A673 (cell line): Measurements from ENCODE around the gene CPED1. TPM values are rescaled to one million over a fixed set of nuclear protein-coding genes. Genes with fewer than 3 reads are reported as not detected.
A peak's percentile ranks its signal among the peaks of the same experiment; 100 is the strongest.

ENCODE experiments used
- BruUV-seq: library from RNA; stranded (reverse); fragments of 400-500 nt; replicated peaks from 2 replicates; lab custom pipeline; 2021; lab: Mats Ljungman, UMichigan
- CTCF ChIA-PET: fragments of 300-600 bp; sonication (Branson Sonifier 250); formaldehyde crosslinking; loops from one replicate; lab custom pipeline; 2022; ENCODE audit warnings: antibody characterized with exemption; lab: Charles Lee
- POLR2A ChIA-PET: fragments of 300-600 bp; sonication (Branson Sonifier 250); formaldehyde crosslinking; loops from one replicate; lab custom pipeline; 2022; ENCODE audit warnings: antibody characterized with exemption; ENCODE audit not compliant: low non-redundant PET; lab: Charles Lee
- DNase-seq: peaks from one replicate; pipeline ENCODE4 v3.0.0-alpha.2; 2015; ENCODE audit warnings: low spot score
- H3K27ac ChIP-seq: fragments of 200-600 bp; sonication (generic); 2 replicates; pipeline ENCODE4 v1.5.1; 2016; ENCODE audit warnings: mixed run types, low read depth, mild to moderate bottlenecking, mixed read lengths, antibody characterized with exemption, low read length; ENCODE audit not compliant: poor library complexity, severe bottlenecking
- H3K27me3 ChIP-seq: fragments of 200-600 bp; sonication (generic); replicated peaks from 2 replicates; pipeline ENCODE4 v1.6.1; 2017; ENCODE audit warnings: mixed run types, low read depth, mild to moderate bottlenecking, mixed read lengths, antibody characterized with exemption, low read length; ENCODE audit not compliant: insufficient read depth, poor library complexity
- H3K36me3 ChIP-seq: fragments of 200-600 bp; sonication (generic); 2 replicates; pipeline ENCODE4 v1.6.1; 2016; ENCODE audit warnings: mixed run types, mild to moderate bottlenecking, mixed read lengths, antibody characterized with exemption, low read length; ENCODE audit not compliant: insufficient read depth, poor library complexity, severe bottlenecking
- H3K4me1 ChIP-seq: fragments of 200-600 bp; sonication (generic); 2 replicates; pipeline ENCODE4 v1.6.1; 2017; ENCODE audit warnings: mixed run types, mild to moderate bottlenecking, mixed read lengths, antibody characterized with exemption, low read length; ENCODE audit not compliant: insufficient read depth, poor library complexity, severe bottlenecking
- H3K4me3 ChIP-seq: fragments of 200-600 bp; sonication (generic); 2 replicates; pipeline ENCODE4 v1.5.1; 2016; ENCODE audit warnings: low read depth, mixed run types, mild to moderate bottlenecking, mixed read lengths, low read length; ENCODE audit not compliant: poor library complexity, severe bottlenecking
- H3K9me3 ChIP-seq: fragments of 200-600 bp; sonication (generic); 2 replicates; pipeline ENCODE4 v1.6.1; 2016; ENCODE audit warnings: mixed run types, low read depth, mild to moderate bottlenecking, mixed read lengths, antibody characterized with exemption, low read length; ENCODE audit not compliant: poor library complexity, severe bottlenecking
- EZH2 ChIP-seq: fragments of 200-600 bp; sonication (generic); IDR thresholded peaks from 2 replicates; pipeline ENCODE4 v1.6.1; 2017; ENCODE audit warnings: borderline replicate concordance, low read depth, mild to moderate bottlenecking, mixed read lengths, antibody characterized with exemption, low read length; ENCODE audit not compliant: poor library complexity, severe bottlenecking
- intact Hi-C: fragments of 100-400 bp; cut with micrococcal nuclease; formaldehyde crosslinking; loops from one replicate; pipeline ENCODE4 v1.10.0; 2022; ENCODE audit not compliant: unreplicated experiment
- total RNA-seq: library from RNA; stranded (reverse); gene quantifications from 2 replicates; pipeline ENCODE4 v1.2.3, GENCODE V29; 2021
- TF ChIP-seq, protein P1 (sequence below): fragments of 300-800, 200-600 bp; sonication (generic); conservative IDR thresholded peaks from 2 replicates; pipeline ENCODE4 v1.5.1; 2017; ENCODE audit warnings: low read depth, mild to moderate bottlenecking, antibody characterized with exemption, low read length, moderate library complexity, mixed read lengths

CPED1 gene
- total RNA-seq, 1 experiment from 2014 or later, result 0.15 TPM

DNA sequence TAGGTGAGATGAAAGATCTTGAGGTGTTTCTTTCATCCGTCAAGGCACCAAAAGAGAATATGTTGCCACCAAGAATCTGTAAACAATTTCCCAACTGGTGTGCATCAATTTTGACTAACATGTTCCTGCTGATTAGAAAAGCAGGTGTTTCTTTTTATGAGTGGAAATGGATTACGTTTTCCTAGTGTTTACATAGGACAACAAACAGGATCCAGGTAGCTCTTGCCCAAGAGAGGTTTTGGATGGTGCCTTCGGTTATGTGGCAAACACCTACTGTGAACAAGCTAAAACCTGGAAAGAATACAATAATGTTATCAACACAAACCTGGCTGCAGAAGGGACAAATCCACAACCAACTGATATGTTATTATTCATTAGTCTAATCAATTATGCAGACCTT, 286.7 kb downstream of the CPED1 start:
- no peaks in the 10 kb centered on the region for H3K9me3 ChIP-seq
- no peak for TF ChIP-seq EZH2
- TF ChIP-seq, protein P1, sequence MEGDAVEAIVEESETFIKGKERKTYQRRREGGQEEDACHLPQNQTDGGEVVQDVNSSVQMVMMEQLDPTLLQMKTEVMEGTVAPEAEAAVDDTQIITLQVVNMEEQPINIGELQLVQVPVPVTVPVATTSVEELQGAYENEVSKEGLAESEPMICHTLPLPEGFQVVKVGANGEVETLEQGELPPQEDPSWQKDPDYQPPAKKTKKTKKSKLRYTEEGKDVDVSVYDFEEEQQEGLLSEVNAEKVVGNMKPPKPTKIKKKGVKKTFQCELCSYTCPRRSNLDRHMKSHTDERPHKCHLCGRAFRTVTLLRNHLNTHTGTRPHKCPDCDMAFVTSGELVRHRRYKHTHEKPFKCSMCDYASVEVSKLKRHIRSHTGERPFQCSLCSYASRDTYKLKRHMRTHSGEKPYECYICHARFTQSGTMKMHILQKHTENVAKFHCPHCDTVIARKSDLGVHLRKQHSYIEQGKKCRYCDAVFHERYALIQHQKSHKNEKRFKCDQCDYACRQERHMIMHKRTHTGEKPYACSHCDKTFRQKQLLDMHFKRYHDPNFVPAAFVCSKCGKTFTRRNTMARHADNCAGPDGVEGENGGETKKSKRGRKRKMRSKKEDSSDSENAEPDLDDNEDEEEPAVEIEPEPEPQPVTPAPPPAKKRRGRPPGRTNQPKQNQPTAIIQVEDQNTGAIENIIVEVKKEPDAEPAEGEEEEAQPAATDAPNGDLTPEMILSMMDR, result no peak
- H3K27me3 ChIP-seq, result no peaks in the 10 kb centered on the region
- no peak for DNase-seq
- H3K4me1 ChIP-seq, result no peaks in the 10 kb centered on the region
- BruUV-seq, result no TSS peak
- CTCF ChIA-PET, result no interaction called here
- H3K4me3 ChIP-seq, result no peak overlapping the region
- POLR2A ChIA-PET, result no interaction called here
- intact Hi-C loops, result no loop called here
- no peaks in the 10 kb centered on the region for H3K36me3 ChIP-seq
- no peak overlapping the region for H3K27ac ChIP-seq

DNA sequence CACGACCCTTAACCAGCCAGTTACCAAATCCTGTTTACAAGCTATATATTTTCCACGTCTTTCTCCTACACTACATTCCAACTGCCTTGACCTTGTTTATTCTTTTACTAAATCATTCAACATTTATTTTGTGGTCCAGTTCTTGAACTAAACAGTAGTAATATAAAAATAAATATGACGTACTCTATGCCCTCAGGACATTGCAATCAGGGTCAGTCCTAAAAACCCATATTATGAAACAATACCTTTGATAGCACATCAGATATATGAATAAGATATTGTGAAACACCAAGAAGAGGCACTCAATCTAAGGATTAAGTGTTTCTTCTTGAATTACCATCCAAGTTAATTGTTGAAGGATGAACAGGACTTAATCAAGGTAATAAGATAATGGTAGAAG, 287.8 kb downstream of the CPED1 start:
- no peak for DNase-seq
- no peaks in the 10 kb centered on the region for H3K36me3 ChIP-seq
- ChIA-PET POLR2A (no interaction called here), CTCF (no interaction called here)
- no peak overlapping the region for H3K27ac ChIP-seq
- intact Hi-C loops, result no loop called here
- TF ChIP-seq, protein P1, result no peak
- TF ChIP-seq EZH2, result no peak
- no peaks in the 10 kb centered on the region for H3K4me1 ChIP-seq
- H3K4me3 ChIP-seq, result no peak overlapping the region
- no peaks in the 10 kb centered on the region for H3K27me3 ChIP-seq
- no peaks in the 10 kb centered on the region for H3K9me3 ChIP-seq
- no TSS peak for BruUV-seq

DNA sequence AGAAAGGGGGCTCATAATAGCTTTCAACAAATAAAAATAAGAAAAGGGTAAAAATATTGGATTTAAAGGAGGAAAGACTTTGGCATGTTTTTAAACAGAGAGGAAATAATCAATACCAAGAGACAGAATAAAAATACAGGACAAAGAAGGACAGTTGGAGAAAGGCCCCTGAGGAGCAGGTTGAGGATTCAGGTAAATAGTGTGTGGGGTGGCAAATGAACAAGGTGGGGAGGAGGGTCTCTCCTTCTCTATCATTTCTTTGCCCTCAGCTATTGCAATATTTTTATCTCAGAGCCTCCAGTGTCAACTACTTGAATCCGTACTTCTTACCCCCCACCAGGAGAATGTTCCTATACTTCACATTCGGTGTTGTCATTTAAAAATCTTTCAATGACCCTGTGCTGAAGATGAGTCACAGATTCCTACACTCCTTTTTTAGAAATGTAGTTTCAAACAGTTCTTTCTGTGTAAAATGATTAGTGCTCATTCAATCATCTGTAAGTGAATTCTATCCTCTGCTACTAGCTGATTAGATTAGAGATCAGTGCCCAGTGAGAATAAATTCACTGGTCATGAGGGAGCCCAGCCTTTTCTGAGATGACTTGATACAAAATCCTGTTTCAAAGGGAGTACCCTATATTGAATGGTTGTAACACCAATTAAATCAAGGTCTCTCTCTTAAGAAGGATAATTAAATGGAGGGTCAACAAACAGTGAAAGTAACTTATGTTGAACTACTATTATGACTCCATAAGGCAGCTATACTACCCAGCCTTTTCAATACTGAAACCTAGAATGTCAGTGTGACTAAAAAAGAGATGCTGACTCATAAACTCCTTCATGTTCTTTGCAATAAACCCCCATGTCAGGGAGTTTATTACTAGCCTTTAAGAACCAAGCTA, 289.9 kb downstream of the CPED1 start:
- ChIA-PET CTCF (no interaction called here), POLR2A (interaction anchor here (0.6 kb wide), 1 partner anchor 448 kb away, joined by 4 read pairs; no protein-coding TSS in a partner anchor)
- intact Hi-C loops, result no loop called here
- TF ChIP-seq, protein P1, result no peak
- TF ChIP-seq EZH2, result no peak
- Histone ChIP-seq H3K36me3 (no peaks in the 10 kb centered on the region), H3K27ac (no peak overlapping the region), H3K4me1 (no peaks in the 10 kb centered on the region), H3K27me3 (no peaks in the 10 kb centered on the region), H3K4me3 (no peak overlapping the region), H3K9me3 (no peaks in the 10 kb centered on the region)
- peak; percentile 28 for DNase-seq
- BruUV-seq, result no TSS peak
